ENCODE measurements around the gene RIMS1. TPM values are rescaled to one million over a fixed set of nuclear protein-coding genes. Genes with fewer than 3 reads are reported as not detected.

RIMS1 gene
- polyA plus RNA-seq, 1 experiment, result 0.91 TPM

GRCh38 chr6:72440611-72441010, 554.3 kb downstream of the RIMS1 start:
- no peak overlapping the region for H3K27ac ChIP-seq (ENCODE audit: low read depth, low read length)
- H3K9me3 ChIP-seq (ENCODE audit: control insufficient read depth, insufficient read depth, low read length), result no peaks in the 10 kb centered on the region
- ChIA-PET CTCF (no interaction called here), POLR2A (no interaction called here)
- H3K4me3 ChIP-seq (ENCODE audit: low read depth, low read length), result no peak overlapping the region
- TF ChIP-seq, protein P1, sequence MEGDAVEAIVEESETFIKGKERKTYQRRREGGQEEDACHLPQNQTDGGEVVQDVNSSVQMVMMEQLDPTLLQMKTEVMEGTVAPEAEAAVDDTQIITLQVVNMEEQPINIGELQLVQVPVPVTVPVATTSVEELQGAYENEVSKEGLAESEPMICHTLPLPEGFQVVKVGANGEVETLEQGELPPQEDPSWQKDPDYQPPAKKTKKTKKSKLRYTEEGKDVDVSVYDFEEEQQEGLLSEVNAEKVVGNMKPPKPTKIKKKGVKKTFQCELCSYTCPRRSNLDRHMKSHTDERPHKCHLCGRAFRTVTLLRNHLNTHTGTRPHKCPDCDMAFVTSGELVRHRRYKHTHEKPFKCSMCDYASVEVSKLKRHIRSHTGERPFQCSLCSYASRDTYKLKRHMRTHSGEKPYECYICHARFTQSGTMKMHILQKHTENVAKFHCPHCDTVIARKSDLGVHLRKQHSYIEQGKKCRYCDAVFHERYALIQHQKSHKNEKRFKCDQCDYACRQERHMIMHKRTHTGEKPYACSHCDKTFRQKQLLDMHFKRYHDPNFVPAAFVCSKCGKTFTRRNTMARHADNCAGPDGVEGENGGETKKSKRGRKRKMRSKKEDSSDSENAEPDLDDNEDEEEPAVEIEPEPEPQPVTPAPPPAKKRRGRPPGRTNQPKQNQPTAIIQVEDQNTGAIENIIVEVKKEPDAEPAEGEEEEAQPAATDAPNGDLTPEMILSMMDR (IDR thresholded peaks at IDR 0.05; ENCODE audit: low read depth, low read length), result no peak
- H3K27me3 ChIP-seq (ENCODE audit: control insufficient read depth, insufficient read depth, low read length), result no peaks in the 10 kb centered on the region
- no peak for DNase-seq (ENCODE audit: low read depth, low spot score)

GRCh38 chr6:72446430-72446829, 560.1 kb downstream of the RIMS1 start:
- no peaks in the 10 kb centered on the region for H3K27me3 ChIP-seq (ENCODE audit: control insufficient read depth, insufficient read depth, low read length)
- H3K27ac ChIP-seq (ENCODE audit: low read depth, low read length), result no peak overlapping the region
- ChIA-PET POLR2A (no interaction called here), CTCF (no interaction called here)
- no peak for DNase-seq (ENCODE audit: low read depth, low spot score)
- H3K4me3 ChIP-seq (ENCODE audit: low read depth, low read length), result no peak overlapping the region
- no peaks in the 10 kb centered on the region for H3K9me3 ChIP-seq (ENCODE audit: control insufficient read depth, insufficient read depth, low read length)
- TF ChIP-seq, protein P1 (IDR thresholded peaks at IDR 0.05; ENCODE audit: low read depth, low read length), result no peak
